DND-41 (cell line): ENCODE data around the gene LAGE3.

ENCODE experiments used
- CTCF ChIP-seq: IDR thresholded peaks from 2 replicates; pipeline ENCODE4 v1.5.1; 2012; ENCODE audit warnings: borderline replicate concordance, low read length, moderate library complexity, mild to moderate bottlenecking; ENCODE audit not compliant: poor library complexity, severe bottlenecking; ENCODE audit errors: extremely low read depth
- EZH2 ChIP-seq: IDR thresholded peaks from 3 replicates; pipeline ENCODE4 v1.6.1; 2012; ENCODE audit warnings: borderline replicate concordance, low read depth, mild to moderate bottlenecking, moderate library complexity, low read length, inconsistent platforms; ENCODE audit not compliant: severe bottlenecking

GRCh38 chrX:154526901-154527675 lies 48.0 kb upstream of the LAGE3 start:
- TF ChIP-seq CTCF (peak; percentile 36), EZH2 (no peak)
